Peyer's patch (tissue), 4 donors: ENCODE data around the gene MXRA8.

Experiments
- CTCF ChIP-seq, 6 experiments: fragments of 450-650 bp in 4 of 6; fragments of 200-600 bp in 2 of 6; sonication (generic) in 1 of 6; IDR thresholded peaks; one replicate each; pipeline ENCODE4 v1.5.1; 2017 to 2019; ENCODE audit warnings: antibody characterized with exemption in 6 of 6, mild to moderate bottlenecking in 3 of 6, moderate library complexity in 1 of 6
- POLR2A ChIP-seq, 2 donors: fragments of 450-650 bp; IDR thresholded peaks; one replicate each; pipeline ENCODE4 v1.5.1; 2017; ENCODE audit warnings: antibody characterized with exemption in 2 of 2, mild to moderate bottlenecking in 2 of 2, moderate library complexity in 2 of 2

GRCh38 chr1:1321477-1321876 lies 36.9 kb downstream of the MXRA8 start:
- TF ChIP-seq POLR2A (IDR thresholded peaks at IDR 0.05): no peak
- TF ChIP-seq CTCF (IDR thresholded peaks at IDR 0.05): no peak
